HG02759 (cell line): ENCODE results near the gene ATP4A.

Source experiments
- ATAC-seq: cut with Tn5 transposase; IDR thresholded peaks from one replicate; pipeline ENCODE4 v1.9.1; 2021; ENCODE audit warnings: mild to moderate bottlenecking, moderate library complexity; ENCODE audit not compliant: unreplicated experiment

The ATP4A gene

GRCh38 chr19:35508129-35508528 is 55.3 kb downstream of the ATP4A start:
- ATAC-seq, result no peak

GRCh38 chr19:35507561-35507960 is 55.9 kb downstream of the ATP4A start:
- ATAC-seq, result no peak

GRCh38 chr19:35506011-35506410 is 57.4 kb downstream of the ATP4A start:
- no peak for ATAC-seq

DNA sequence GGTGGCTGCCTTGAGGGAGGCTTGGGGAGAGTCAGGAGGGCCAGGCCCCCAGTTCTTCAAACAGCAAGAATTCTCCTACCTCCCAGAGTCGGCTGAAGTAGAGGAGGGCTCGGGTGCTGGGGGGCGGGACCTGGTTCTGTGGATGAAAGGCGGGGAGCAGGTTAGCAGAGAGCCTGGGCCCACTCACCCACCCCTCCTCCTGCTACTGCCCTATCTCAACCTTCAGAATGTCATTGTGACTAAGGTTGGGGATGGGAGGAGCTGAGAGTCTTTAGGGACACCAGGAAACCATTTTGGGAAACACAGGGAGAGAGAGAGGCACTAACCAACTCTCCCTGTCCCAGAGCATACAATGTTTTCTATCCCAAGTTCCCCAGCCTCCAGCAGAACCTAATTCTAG is 60.7 kb downstream of the ATP4A start:
- no peak for ATAC-seq

DNA sequence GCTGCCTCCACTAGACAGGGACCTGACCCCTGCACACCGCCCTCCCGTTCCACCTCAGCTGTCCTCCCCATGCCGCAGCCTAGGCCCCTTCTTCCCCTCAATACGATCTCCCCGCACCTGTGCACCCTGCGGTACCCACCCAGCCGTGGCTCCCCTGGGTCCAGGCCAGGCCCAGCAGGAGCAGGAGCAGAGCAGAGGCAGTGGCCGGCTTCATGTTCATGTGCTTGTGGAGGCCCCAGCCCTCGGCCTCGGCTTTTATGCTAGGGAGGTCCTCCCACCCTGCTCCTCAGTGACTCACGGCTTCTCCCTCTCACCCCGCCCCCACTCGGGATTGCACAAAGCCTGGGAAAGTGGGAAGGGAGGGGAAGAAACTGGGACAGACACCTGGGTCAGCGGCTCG is 61.8 kb downstream of the ATP4A start:
- ATAC-seq, result no peak

GRCh38 chr19:35500611-35501010 is 62.8 kb downstream of the ATP4A start:
- ATAC-seq, result no peak
